HepG2 (cell line): ENCODE measurements around the gene PRR30. TPM values are rescaled to one million over a fixed set of nuclear protein-coding genes. Genes with fewer than 3 reads are reported as not detected.

Source experiments
- KDM2A ChIP-seq: sonication (generic); formaldehyde crosslinking; IDR thresholded peaks from 2 replicates; pipeline ENCODE4 v1.4.0; 2020; ENCODE audit warnings: low read depth, missing genetic modification reagents, borderline replicate concordance
- KDM6A ChIP-seq: IDR thresholded peaks from 2 replicates; pipeline ENCODE4 v1.6.1; 2016; ENCODE audit warnings: low read depth
- MAFF ChIP-seq: IDR thresholded peaks from 2 replicates; pipeline ENCODE4 v1.6.1; 2011; ENCODE audit warnings: low read depth, low read length, improper control_type of control experiment
- MAFK ChIP-seq, 2 experiments: IDR thresholded peaks in 1 of 2; conservative IDR thresholded peaks in 1 of 2; 2 replicates each; pipeline ENCODE4 v1.6.1; 2011; ENCODE audit warnings: improper control_type of control experiment in 2 of 2, low read length in 2 of 2
- MEIS2 ChIP-seq: sonication (generic); formaldehyde crosslinking; IDR thresholded peaks from 2 replicates; pipeline ENCODE4 v1.9.0; 2021; ENCODE audit warnings: mild to moderate bottlenecking, missing genetic modification reagents
- NBN ChIP-seq: fragments of 450-650 bp; conservative IDR thresholded peaks from 2 replicates; pipeline ENCODE4 v1.6.1; 2017
- RAD21 ChIP-seq: fragments of 450-650 bp; formaldehyde crosslinking; IDR thresholded peaks from 2 replicates; pipeline ENCODE4 v1.5.0; 2020; ENCODE audit warnings: mild to moderate bottlenecking
- ZNF207 ChIP-seq: fragments of 450-650 bp; IDR thresholded peaks from 2 replicates; pipeline ENCODE4 v1.6.1; 2016; ENCODE audit warnings: antibody characterized with exemption, borderline replicate concordance
- ZNF446 ChIP-seq: sonication (generic); formaldehyde crosslinking; IDR thresholded peaks from 2 replicates; pipeline ENCODE4 v1.5.0; 2020; ENCODE audit warnings: mild to moderate bottlenecking, missing genetic modification reagents
- ZNF501 ChIP-seq: sonication (generic); formaldehyde crosslinking; IDR thresholded peaks from 2 replicates; pipeline ENCODE4 v1.5.1; 2020; ENCODE audit warnings: mild to moderate bottlenecking, moderate library complexity, missing genetic modification reagents
- polyA plus RNA-seq, 8 experiments: library from polyadenylated mRNA; depleted of rRNA in 3 of 8; stranded (reverse) in 7 of 8; unstranded in 1 of 8; fragments of >200 nt; fragmentation: Illumina TruSeq in 4 of 8; extraction: Trizol in 4 of 8; gene quantifications; 2 replicates each; pipeline versions ENCODE4 v1.2.1 to v1.2.3, GENCODE V29; 2011 to 2016; ENCODE audit warnings: low read depth in 4 of 8, missing spikeins in 1 of 8, mixed read lengths in 1 of 8; ENCODE audit not compliant: insufficient read depth in 1 of 8
- total RNA-seq, 5 experiments: library from RNA; depleted of rRNA; stranded (reverse); fragments of >200 nt; fragmentation: Illumina TruSeq; extraction: Trizol; gene quantifications; 2 replicates each; pipeline ENCODE4 v1.2.3, GENCODE V29; 2016; ENCODE audit warnings: low read depth in 1 of 5
- TF ChIP-seq, protein P1 (sequence below): sonication (generic); formaldehyde crosslinking; IDR thresholded peaks from 2 replicates; pipeline ENCODE4 v1.4.0; 2020; ENCODE audit warnings: mild to moderate bottlenecking, missing genetic modification reagents
- TF ChIP-seq, protein P2 (sequence below): sonication (generic); formaldehyde crosslinking; IDR thresholded peaks from 2 replicates; pipeline ENCODE4 v1.4.0; 2020; ENCODE audit warnings: missing genetic modification reagents, mild to moderate bottlenecking, borderline replicate concordance
- TF ChIP-seq, protein P3 (sequence below): IDR thresholded peaks from 2 replicates; pipeline ENCODE4 v1.6.1; 2016; ENCODE audit warnings: missing compliant biosample characterization, missing genetic modification reagents, borderline replicate concordance
- TF ChIP-seq, protein P4 (sequence below): sonication (generic); formaldehyde crosslinking; conservative IDR thresholded peaks from 2 replicates; pipeline ENCODE4 v1.4.0; 2020; ENCODE audit warnings: mild to moderate bottlenecking, missing genetic modification reagents, moderate library complexity
- TF ChIP-seq, protein P5 (sequence below): sonication (generic); formaldehyde crosslinking; IDR thresholded peaks from 2 replicates; pipeline ENCODE4 v1.4.0; 2020; ENCODE audit warnings: mild to moderate bottlenecking, missing genetic modification reagents

Gene PRR30
- total and polyA plus RNA-seq, 2 of the 13 experiments (the other 11 are each of a cell fraction or from before 2014, with no cell fraction given), result not detected

DNA sequence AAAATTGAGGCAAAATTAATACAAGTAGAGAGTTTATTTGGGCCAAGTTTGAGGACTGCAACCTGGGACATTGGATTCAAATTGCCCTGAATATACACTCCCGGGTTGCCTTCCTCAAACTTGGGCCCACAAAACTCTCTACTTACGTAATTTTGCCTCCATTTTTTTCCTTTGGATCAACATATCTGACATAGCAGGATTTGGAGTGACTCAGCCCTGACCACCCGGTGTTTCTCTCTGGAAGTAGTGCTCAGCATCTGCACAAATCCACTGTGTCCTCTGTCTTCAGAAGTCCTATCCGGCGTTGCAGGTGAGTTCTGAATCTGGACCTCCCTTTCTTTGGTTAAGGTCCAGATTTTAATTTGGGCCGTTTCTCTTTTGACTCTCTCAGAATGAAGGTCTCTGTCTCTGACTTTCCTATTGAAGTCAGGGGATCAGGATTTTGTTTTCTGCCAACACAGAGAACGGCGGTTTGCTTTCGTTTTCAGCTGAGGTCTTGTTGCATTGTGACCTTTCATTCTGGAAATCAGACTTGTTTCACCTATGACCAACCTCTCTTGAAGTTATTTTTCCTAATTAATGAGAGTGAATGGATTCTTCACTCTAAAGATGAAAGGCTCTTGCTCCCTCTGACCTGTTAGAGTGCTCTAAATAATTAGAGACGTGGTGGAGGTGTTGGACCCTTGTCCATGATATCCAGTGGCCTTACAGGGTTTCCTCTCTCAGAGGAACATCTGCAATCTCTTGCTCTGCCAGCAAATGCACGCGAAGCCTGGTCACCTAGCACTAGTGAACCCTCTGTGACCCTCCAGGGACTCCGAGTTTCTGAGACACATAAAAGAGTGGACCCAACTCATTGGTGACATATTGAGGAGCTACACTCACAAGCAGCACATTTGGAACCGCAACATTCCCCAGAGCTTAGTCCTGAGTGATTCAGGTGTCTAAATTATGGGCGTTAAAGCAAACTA, 23.2 kb upstream of the PRR30 start (continued):
- TF ChIP-seq, protein P1, sequence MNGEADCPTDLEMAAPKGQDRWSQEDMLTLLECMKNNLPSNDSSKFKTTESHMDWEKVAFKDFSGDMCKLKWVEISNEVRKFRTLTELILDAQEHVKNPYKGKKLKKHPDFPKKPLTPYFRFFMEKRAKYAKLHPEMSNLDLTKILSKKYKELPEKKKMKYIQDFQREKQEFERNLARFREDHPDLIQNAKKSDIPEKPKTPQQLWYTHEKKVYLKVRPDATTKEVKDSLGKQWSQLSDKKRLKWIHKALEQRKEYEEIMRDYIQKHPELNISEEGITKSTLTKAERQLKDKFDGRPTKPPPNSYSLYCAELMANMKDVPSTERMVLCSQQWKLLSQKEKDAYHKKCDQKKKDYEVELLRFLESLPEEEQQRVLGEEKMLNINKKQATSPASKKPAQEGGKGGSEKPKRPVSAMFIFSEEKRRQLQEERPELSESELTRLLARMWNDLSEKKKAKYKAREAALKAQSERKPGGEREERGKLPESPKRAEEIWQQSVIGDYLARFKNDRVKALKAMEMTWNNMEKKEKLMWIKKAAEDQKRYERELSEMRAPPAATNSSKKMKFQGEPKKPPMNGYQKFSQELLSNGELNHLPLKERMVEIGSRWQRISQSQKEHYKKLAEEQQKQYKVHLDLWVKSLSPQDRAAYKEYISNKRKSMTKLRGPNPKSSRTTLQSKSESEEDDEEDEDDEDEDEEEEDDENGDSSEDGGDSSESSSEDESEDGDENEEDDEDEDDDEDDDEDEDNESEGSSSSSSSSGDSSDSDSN (CRISPR knock-in tag), result no peak
- TF ChIP-seq ZNF501 (CRISPR knock-in tag), result peak; percentile 51; the same call in 1 of the 2 replicates
- TF ChIP-seq, protein P2, sequence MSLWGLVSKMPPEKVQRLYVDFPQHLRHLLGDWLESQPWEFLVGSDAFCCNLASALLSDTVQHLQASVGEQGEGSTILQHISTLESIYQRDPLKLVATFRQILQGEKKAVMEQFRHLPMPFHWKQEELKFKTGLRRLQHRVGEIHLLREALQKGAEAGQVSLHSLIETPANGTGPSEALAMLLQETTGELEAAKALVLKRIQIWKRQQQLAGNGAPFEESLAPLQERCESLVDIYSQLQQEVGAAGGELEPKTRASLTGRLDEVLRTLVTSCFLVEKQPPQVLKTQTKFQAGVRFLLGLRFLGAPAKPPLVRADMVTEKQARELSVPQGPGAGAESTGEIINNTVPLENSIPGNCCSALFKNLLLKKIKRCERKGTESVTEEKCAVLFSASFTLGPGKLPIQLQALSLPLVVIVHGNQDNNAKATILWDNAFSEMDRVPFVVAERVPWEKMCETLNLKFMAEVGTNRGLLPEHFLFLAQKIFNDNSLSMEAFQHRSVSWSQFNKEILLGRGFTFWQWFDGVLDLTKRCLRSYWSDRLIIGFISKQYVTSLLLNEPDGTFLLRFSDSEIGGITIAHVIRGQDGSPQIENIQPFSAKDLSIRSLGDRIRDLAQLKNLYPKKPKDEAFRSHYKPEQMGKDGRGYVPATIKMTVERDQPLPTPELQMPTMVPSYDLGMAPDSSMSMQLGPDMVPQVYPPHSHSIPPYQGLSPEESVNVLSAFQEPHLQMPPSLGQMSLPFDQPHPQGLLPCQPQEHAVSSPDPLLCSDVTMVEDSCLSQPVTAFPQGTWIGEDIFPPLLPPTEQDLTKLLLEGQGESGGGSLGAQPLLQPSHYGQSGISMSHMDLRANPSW (CRISPR knock-in tag), result no peak
- TF ChIP-seq ZNF446 (CRISPR knock-in tag), result no peak
- TF ChIP-seq, protein P3, sequence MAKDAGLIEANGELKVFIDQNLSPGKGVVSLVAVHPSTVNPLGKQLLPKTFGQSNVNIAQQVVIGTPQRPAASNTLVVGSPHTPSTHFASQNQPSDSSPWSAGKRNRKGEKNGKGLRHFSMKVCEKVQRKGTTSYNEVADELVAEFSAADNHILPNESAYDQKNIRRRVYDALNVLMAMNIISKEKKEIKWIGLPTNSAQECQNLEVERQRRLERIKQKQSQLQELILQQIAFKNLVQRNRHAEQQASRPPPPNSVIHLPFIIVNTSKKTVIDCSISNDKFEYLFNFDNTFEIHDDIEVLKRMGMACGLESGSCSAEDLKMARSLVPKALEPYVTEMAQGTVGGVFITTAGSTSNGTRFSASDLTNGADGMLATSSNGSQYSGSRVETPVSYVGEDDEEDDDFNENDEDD (CRISPR knock-in tag), result no peak
- TF ChIP-seq MAFF, result peak; percentile 37; the same call in 1 of the 2 replicates
- 0 out of 2 replicates have a peak, but pooled peaks have one; percentile 34 for TF ChIP-seq MEIS2 (CRISPR knock-in tag)
- peak; percentile 32 to 62; a peak in 3 of 4 replicates for TF ChIP-seq MAFK (conservative IDR thresholded peaks at IDR 0.05 in 1 of 2, IDR thresholded peaks at IDR 0.05 in 1 of 2; ENCODE audit: low read length in 2 of 2)
- no peak for TF ChIP-seq KDM6A (CRISPR knock-in tag)
- TF ChIP-seq RAD21 (CRISPR knock-in tag), result no peak
- TF ChIP-seq, protein P4, sequence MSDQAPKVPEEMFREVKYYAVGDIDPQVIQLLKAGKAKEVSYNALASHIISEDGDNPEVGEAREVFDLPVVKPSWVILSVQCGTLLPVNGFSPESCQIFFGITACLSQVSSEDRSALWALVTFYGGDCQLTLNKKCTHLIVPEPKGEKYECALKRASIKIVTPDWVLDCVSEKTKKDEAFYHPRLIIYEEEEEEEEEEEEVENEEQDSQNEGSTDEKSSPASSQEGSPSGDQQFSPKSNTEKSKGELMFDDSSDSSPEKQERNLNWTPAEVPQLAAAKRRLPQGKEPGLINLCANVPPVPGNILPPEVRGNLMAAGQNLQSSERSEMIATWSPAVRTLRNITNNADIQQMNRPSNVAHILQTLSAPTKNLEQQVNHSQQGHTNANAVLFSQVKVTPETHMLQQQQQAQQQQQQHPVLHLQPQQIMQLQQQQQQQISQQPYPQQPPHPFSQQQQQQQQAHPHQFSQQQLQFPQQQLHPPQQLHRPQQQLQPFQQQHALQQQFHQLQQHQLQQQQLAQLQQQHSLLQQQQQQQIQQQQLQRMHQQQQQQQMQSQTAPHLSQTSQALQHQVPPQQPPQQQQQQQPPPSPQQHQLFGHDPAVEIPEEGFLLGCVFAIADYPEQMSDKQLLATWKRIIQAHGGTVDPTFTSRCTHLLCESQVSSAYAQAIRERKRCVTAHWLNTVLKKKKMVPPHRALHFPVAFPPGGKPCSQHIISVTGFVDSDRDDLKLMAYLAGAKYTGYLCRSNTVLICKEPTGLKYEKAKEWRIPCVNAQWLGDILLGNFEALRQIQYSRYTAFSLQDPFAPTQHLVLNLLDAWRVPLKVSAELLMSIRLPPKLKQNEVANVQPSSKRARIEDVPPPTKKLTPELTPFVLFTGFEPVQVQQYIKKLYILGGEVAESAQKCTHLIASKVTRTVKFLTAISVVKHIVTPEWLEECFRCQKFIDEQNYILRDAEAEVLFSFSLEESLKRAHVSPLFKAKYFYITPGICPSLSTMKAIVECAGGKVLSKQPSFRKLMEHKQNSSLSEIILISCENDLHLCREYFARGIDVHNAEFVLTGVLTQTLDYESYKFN (CRISPR knock-in tag), result 0 out of 2 replicates have a peak, but pooled peaks have one; percentile 16
- no peak for TF ChIP-seq NBN
- no peak for TF ChIP-seq ZNF207
- TF ChIP-seq, protein P5, sequence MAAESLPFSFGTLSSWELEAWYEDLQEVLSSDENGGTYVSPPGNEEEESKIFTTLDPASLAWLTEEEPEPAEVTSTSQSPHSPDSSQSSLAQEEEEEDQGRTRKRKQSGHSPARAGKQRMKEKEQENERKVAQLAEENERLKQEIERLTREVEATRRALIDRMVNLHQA, result no peak
- TF ChIP-seq KDM2A (CRISPR knock-in tag), result no peak
